SK-N-SH treated with all-trans-retinoic acid at 6 μM for 48 hours (cell line): ENCODE results near the gene ERCC4.
"Not testable (repeated sequence)": the region's sequence is repeated elsewhere in the genome, so short reads cannot be mapped to it uniquely, and the experiment has no call there.

Experiments used
- ATAC-seq: fragments of 200-7000 bp; cut with Tn5 transposase; 3 replicates; pipeline ENCODE4 v1.9.1; 2020; ENCODE audit warnings: mild to moderate bottlenecking, moderate library complexity
- ARNTL ChIP-seq: fragments of 450-650 bp; formaldehyde crosslinking; IDR thresholded peaks from 2 replicates; pipeline ENCODE4 v1.5.0; 2020; ENCODE audit warnings: low read depth, mild to moderate bottlenecking, moderate library complexity, borderline replicate concordance
- BACH2 ChIP-seq: fragments of 250-450 bp; sonication (Bioruptor Pico); IDR thresholded peaks from 2 replicates; pipeline ENCODE4 v1.9.0; 2021; ENCODE audit warnings: mild to moderate bottlenecking, borderline replicate concordance
- CREB5 ChIP-seq: fragments of 250-450 bp; sonication (Bioruptor Pico); IDR thresholded peaks from 2 replicates; pipeline ENCODE4 v1.5.1; 2020; ENCODE audit warnings: low read depth, mild to moderate bottlenecking, moderate library complexity
- CSDC2 ChIP-seq: fragments of 250-450 bp; sonication (Bioruptor Pico); IDR thresholded peaks from 2 replicates; pipeline ENCODE4 v1.5.0; 2020; ENCODE audit warnings: mild to moderate bottlenecking, moderate library complexity
- CSRNP3 ChIP-seq: fragments of 250-450 bp; sonication (Bioruptor Pico); IDR thresholded peaks from 2 replicates; pipeline ENCODE4 v1.5.1; 2021; ENCODE audit warnings: mild to moderate bottlenecking, moderate library complexity
- ESRRG ChIP-seq: fragments of 250-450 bp; sonication (Bioruptor Pico); IDR thresholded peaks from 2 replicates; pipeline ENCODE4 v1.6.1; 2021; ENCODE audit warnings: mild to moderate bottlenecking
- ISL1 ChIP-seq: fragments of 250-450 bp; sonication (Bioruptor Pico); IDR thresholded peaks from 2 replicates; pipeline ENCODE4 v2.1.2; 2022; ENCODE audit warnings: mild to moderate bottlenecking, moderate library complexity
- OSR1 ChIP-seq: fragments of 250-450 bp; sonication (Bioruptor Pico); IDR thresholded peaks from 2 replicates; pipeline ENCODE4 v1.8.0; 2022; ENCODE audit warnings: moderate library complexity, mild to moderate bottlenecking, inconsistent platforms
- PATZ1 ChIP-seq: fragments of 250-450 bp; sonication (Bioruptor Pico); IDR thresholded peaks from 2 replicates; pipeline ENCODE4 v1.8.0; 2020; ENCODE audit warnings: mild to moderate bottlenecking, moderate library complexity, borderline replicate concordance
- POU6F1 ChIP-seq: fragments of 250-450 bp; sonication (Bioruptor Pico); IDR thresholded peaks from 2 replicates; pipeline ENCODE4 v1.8.0; 2021; ENCODE audit warnings: low read depth, mild to moderate bottlenecking, moderate library complexity, borderline replicate concordance
- PPARA ChIP-seq: fragments of 250-450 bp; sonication (Bioruptor Pico); IDR thresholded peaks from 2 replicates; pipeline ENCODE4 v1.5.0; 2020; ENCODE audit warnings: mild to moderate bottlenecking, borderline replicate concordance
- RARB ChIP-seq: fragments of 250-450 bp; sonication (Bioruptor Pico); IDR thresholded peaks from 2 replicates; pipeline ENCODE4 v1.8.0; 2021; ENCODE audit warnings: mild to moderate bottlenecking, moderate library complexity
- TCF4 ChIP-seq: fragments of 250-450 bp; sonication (Bioruptor Pico); IDR thresholded peaks from 2 replicates; pipeline ENCODE4 v1.8.0; 2021; ENCODE audit warnings: mild to moderate bottlenecking, moderate library complexity, borderline replicate concordance
- ZC3H10 ChIP-seq: fragments of 250-450 bp; sonication (Bioruptor Pico); IDR thresholded peaks from 2 replicates; pipeline ENCODE4 v1.5.1; 2021; ENCODE audit warnings: mild to moderate bottlenecking, moderate library complexity
- ZFP3 ChIP-seq: fragments of 250-450 bp; sonication (Bioruptor Pico); IDR thresholded peaks from 2 replicates; pipeline ENCODE4 v1.5.0; 2020; ENCODE audit warnings: mild to moderate bottlenecking, moderate library complexity
- ZFP30 ChIP-seq: fragments of 450-650 bp; formaldehyde crosslinking; IDR thresholded peaks from 2 replicates; pipeline ENCODE4 v1.5.0; 2022; ENCODE audit warnings: mild to moderate bottlenecking, moderate library complexity
- ZNF565 ChIP-seq: fragments of 450-650 bp; formaldehyde crosslinking; conservative IDR thresholded peaks from 2 replicates; pipeline ENCODE4 v1.5.0; 2020; ENCODE audit warnings: low read depth, mild to moderate bottlenecking, moderate library complexity
- ZNF70 ChIP-seq: fragments of 450-650 bp; formaldehyde crosslinking; IDR thresholded peaks from 2 replicates; pipeline ENCODE4 v1.5.0; 2020; ENCODE audit warnings: mild to moderate bottlenecking, moderate library complexity

Gene ERCC4

GRCh38 chr16:13904179-13904691 lies 15.7 kb upstream of the ERCC4 start (continued):
- no peak for TF ChIP-seq POU6F1 (CRISPR knock-in tag)
- TF ChIP-seq ZNF70 (CRISPR knock-in tag) = no peak
- TF ChIP-seq ZFP3 (CRISPR knock-in tag) = no peak
- TF ChIP-seq RARB (CRISPR knock-in tag) = no peak
- no peak for TF ChIP-seq TCF4 (CRISPR knock-in tag)
- TF ChIP-seq PATZ1 (CRISPR knock-in tag) = no peak

GRCh38 chr16:13904822-13905221 lies 15.1 kb upstream of the ERCC4 start:
- ATAC-seq = not testable (repeated sequence)

- TF ChIP-seq RARB (CRISPR knock-in tag) = no peak
- no peak for TF ChIP-seq ZC3H10 (CRISPR knock-in tag)
- TF ChIP-seq ARNTL (CRISPR knock-in tag) = no peak
- no peak for TF ChIP-seq PPARA (CRISPR knock-in tag)
- ATAC-seq = peak; percentile 70
Measured at GRCh38 chr16:13906168-13907089, 13.5 kb upstream of the ERCC4 start.

- no peak for TF ChIP-seq POU6F1 (CRISPR knock-in tag)
- no peak for TF ChIP-seq ARNTL (CRISPR knock-in tag)
- TF ChIP-seq CSRNP3 (CRISPR knock-in tag) = no peak
- no peak for TF ChIP-seq PPARA (CRISPR knock-in tag)
- TF ChIP-seq TCF4 (CRISPR knock-in tag) = no peak
- no peak for TF ChIP-seq CSDC2 (CRISPR knock-in tag)
- no peak for TF ChIP-seq ZFP3 (CRISPR knock-in tag)
- no peak for ATAC-seq
Measured at GRCh38 chr16:13907431-13907830, 12.5 kb upstream of the ERCC4 start.

- TF ChIP-seq ESRRG (CRISPR knock-in tag) (no peak), ZNF70 (CRISPR knock-in tag) (no peak), CSDC2 (CRISPR knock-in tag) (no peak), PATZ1 (CRISPR knock-in tag) (no peak), ZC3H10 (CRISPR knock-in tag) (no peak), POU6F1 (CRISPR knock-in tag) (no peak), CREB5 (CRISPR knock-in tag) (no peak), ZFP30 (no peak), ISL1 (CRISPR knock-in tag) (no peak), ZNF565 (CRISPR knock-in tag) (no peak), ARNTL (CRISPR knock-in tag) (no peak), BACH2 (no peak), RARB (CRISPR knock-in tag) (no peak), OSR1 (CRISPR knock-in tag) (no peak), TCF4 (CRISPR knock-in tag) (no peak)
- TF ChIP-seq, all 23 proteins: peak for 0
- ATAC-seq = no peak
Measured at GRCh38 chr16:13909069-13909468, 10.9 kb upstream of the ERCC4 start.
